OCI-LY1 (cell line): Measurements from ENCODE around the gene LSP1.

Experiments used
- EZH2 ChIP-seq: fragments of 200-600 bp; sonication (generic), shearing (Covaris generic); IDR thresholded peaks from 2 replicates; pipeline ENCODE4 v1.8.0; 2017; ENCODE audit warnings: borderline replicate concordance, mixed run types, mild to moderate bottlenecking, antibody characterized with exemption, low read length, moderate library complexity, mixed read lengths
- TF ChIP-seq, protein P1 (sequence below): fragments of 200-600 bp; sonication (generic), shearing (Covaris generic); IDR thresholded peaks from 2 replicates; pipeline ENCODE4 v1.5.1; 2017; ENCODE audit warnings: mild to moderate bottlenecking, antibody characterized with exemption, low read length, moderate library complexity, mixed read lengths

DNA sequence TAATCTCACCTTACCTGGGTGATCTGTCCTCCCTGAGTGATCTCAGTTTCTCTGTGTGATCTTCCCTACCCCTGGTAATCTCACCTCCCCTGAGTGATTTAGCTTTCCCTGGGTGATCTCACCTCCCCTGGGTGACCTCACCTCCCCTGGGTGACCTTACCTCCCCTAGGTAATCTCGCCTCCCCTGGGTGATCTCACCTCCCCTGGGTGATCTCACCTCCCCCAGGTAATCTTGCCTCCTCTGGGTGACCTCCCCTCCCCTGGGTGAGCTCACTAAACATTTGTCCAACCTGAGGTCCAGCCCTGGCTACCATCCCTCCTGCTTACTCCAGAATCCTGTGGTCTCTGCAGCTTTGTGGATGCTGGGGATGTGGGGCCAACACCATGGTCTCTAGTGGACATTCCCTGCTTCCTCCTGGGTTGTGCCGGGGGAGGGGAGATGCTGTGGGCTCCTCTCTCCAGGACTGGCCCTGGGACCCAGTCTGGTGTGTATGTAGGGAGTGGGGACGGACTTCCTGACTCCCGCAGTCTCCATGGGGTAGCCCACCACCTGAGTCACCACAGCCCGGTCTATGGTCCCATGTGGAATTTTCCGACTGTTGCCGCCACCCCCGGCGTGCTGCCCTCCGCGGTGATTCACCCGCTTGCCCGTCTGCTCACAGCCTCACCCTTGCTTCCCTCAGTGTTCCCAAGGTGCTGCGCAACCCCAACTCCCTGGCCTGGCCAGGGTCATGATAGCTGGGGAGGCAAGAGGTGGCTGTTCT is 9.9 kb downstream of the LSP1 start:
- TF ChIP-seq, protein P1, sequence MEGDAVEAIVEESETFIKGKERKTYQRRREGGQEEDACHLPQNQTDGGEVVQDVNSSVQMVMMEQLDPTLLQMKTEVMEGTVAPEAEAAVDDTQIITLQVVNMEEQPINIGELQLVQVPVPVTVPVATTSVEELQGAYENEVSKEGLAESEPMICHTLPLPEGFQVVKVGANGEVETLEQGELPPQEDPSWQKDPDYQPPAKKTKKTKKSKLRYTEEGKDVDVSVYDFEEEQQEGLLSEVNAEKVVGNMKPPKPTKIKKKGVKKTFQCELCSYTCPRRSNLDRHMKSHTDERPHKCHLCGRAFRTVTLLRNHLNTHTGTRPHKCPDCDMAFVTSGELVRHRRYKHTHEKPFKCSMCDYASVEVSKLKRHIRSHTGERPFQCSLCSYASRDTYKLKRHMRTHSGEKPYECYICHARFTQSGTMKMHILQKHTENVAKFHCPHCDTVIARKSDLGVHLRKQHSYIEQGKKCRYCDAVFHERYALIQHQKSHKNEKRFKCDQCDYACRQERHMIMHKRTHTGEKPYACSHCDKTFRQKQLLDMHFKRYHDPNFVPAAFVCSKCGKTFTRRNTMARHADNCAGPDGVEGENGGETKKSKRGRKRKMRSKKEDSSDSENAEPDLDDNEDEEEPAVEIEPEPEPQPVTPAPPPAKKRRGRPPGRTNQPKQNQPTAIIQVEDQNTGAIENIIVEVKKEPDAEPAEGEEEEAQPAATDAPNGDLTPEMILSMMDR, result no peak
- TF ChIP-seq EZH2, result no peak
